22Rv1 (cell line): ENCODE results near the gene RAVER1.

Source experiments
- CTCF ChIP-seq: fragments of 450-650 bp; IDR thresholded peaks from 2 replicates; pipeline ENCODE4 v1.5.1; 2017; ENCODE audit warnings: mild to moderate bottlenecking
- ZFX ChIP-seq: fragments of 450-650 bp; IDR thresholded peaks from 2 replicates; pipeline ENCODE4 v1.6.1; 2017; ENCODE audit warnings: antibody characterized with exemption, borderline replicate concordance

GRCh38 chr19:10277795-10278589, 55.3 kb downstream of the RAVER1 start:
- TF ChIP-seq CTCF (no peak), ZFX (no peak)
